Stimulated activated CD4-positive, alpha-beta T cell treated with anti-CD3 and anti-CD28 coated beads, Interleukin-1b, Interleukin-23, amount 100 ng/mL, for 1 hour (primary cell): Measurements from ENCODE around the gene IL18.
"Not testable (repeated sequence)": the region's sequence is repeated elsewhere in the genome, so short reads cannot be mapped to it uniquely, and the experiment has no call there.

Source experiments
- DNase-seq, 2 donors: peaks; one replicate each; pipeline ENCODE4 v3.0.0-alpha.2; 2020; ENCODE audit warnings: low read depth in 2 of 2

The IL18 gene

DNA sequence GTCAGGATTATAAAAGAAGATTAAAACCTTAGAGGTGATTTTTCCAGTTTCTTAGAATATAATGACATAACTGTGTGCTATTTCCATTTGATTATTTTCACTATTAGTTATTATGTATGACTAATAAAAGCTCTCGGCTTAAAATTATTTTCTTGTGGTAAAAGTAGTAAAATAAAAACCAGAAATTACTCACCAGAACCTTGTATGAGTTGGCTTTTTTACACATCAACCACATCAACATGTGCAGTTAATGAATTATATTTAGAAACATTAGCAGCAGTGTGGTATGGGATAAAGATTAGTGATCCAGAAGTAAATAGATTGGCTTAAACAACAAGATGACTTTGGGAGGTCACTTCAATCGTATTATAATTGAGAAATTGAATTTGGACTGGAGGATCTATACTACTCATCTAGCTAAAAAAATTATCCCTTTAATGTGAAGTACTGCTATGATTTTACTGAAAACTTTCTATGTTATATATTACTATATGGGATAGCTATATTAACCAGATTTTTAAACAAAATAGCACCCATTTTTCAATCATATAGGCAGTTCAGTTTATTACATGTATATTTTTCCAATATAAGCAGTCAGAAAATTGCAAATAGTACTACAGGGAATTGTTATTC lies 8.6 kb upstream of the IL18 start:
- DNase-seq: no peak

DNA sequence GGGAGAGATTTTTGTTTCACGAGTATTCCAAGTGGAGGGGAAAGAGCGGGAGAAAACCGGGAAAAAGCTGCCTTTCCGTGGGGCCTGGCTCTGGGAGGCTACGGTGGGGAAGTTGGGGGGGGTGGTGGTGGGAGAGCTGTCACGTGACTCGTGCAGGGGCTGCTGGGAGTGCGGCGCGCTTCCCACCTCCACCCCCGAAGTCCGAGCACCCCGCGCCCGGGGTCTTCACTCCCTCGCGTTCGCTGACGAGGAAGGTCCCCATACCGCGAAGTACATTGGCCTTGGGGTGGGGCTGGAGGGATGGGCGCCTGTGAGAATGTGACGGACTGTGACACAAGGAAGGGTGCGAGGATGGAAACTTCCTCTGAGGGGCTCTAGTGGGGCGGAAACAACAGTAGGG lies 3.3 kb upstream of the IL18 start, which contains the start of gene TEX12:
Gene TEX12 (plus strand): TSS at position 228 of the 400 bp plus-strand sequence. CDS start 1,897 bp downstream, outside the sequence.
- DNase-seq: no peak

- DNase-seq: no peak
Measured at GRCh38 chr11:112166562-112166961, 2.7 kb upstream of the IL18 start.

GRCh38 chr11:112165049-112165448 lies 1.2 kb upstream of the IL18 start:
- no peak for DNase-seq

DNA sequence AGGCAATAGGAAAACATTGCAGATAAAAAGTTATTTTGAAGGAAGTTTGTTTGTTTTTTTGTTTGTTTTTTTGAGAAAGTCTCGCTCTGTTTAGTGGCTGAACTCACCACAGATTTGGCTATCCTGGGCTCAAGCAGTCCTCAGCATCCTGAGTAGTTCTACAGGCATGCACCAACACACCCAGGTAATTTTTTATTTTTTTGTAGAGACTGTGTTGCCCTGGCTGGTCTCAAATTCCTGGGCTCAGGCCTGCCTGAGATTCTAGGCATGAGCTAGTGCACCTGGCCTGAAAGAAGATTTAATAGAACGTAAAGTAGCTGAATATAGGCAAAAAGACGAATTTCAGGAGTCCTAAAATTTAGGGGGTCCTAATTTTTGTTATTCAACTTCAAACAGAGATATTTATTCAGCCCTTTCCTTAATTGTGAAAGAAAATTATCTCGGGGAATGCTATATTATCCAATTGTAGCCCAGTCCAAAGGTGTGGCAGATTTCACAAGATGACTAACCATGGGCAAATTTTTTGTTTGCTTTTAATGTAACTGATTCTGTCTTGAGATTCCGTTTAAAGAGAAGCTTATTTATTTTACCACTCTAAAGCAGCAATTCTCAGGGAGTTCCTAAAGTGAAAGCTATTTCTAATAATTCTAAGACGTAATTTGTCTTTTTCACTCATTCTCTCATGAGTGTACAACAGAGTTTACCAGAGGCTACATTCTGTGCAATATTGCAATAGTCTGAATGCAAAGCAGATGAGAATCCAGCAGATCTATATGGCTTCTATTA lies 940 bp downstream of the IL18 start:
- DNase-seq: no peak

DNA sequence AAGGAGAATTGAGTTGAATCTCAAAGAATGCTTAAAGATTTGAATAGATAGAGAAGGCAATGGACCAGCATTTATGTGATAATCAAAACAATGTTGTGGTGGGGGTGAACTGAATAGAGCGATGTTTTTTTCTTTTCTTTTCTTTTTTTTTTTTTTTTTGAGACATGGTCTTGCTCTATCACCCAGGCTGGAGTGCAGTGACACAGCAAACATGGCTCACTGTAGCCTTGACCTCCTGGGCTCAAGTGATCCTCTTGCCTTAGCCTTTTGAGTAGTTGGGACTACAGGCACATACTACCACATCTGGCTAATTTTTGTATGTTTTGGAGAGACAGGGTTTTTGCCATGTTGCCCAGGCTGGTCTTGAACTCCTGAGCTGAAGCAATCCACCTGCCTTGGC lies 1.7 kb downstream of the IL18 start:
- not testable (repeated sequence) for DNase-seq

GRCh38 chr11:112161012-112161411 lies 2.9 kb downstream of the IL18 start:
- no peak for DNase-seq

DNA sequence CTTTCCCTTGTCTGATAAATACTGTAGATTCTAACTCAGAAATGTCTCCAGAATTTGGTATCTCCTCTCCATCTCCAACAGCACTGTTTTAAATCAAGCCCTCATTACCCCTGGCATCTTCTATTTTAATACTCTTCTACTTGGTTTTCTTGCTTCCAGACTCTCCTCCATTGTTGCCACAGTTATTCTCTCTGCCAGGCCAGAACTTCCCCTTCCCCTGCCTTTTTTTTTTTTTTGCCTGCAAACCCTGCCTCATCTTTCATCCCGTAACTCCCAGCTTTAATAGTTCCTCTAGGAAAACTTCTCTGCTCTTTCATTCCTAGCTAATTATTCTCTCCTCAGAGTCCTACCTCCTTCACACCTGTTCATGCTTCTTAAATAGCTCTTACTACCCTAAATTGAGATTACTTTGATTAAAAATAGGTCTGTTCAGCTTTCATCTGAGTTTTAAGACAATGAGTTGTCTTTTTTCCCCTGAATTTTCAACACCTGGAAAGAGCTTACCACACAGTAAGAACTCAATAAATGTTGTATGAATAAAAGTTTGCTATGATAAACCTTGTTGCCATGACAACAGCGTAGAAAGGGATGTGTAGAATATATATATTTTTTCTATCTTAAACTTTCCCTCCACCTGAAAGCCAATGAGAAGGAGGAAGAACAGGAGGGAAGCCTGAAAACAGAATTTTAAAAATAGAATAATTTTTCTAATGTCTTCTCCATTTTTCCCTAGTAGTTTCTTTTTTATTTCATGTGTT lies 3.6 kb downstream of the IL18 start:
- no peak for DNase-seq

- no peak for DNase-seq
Measured at GRCh38 chr11:112159098-112160065, 4.5 kb downstream of the IL18 start.

DNA sequence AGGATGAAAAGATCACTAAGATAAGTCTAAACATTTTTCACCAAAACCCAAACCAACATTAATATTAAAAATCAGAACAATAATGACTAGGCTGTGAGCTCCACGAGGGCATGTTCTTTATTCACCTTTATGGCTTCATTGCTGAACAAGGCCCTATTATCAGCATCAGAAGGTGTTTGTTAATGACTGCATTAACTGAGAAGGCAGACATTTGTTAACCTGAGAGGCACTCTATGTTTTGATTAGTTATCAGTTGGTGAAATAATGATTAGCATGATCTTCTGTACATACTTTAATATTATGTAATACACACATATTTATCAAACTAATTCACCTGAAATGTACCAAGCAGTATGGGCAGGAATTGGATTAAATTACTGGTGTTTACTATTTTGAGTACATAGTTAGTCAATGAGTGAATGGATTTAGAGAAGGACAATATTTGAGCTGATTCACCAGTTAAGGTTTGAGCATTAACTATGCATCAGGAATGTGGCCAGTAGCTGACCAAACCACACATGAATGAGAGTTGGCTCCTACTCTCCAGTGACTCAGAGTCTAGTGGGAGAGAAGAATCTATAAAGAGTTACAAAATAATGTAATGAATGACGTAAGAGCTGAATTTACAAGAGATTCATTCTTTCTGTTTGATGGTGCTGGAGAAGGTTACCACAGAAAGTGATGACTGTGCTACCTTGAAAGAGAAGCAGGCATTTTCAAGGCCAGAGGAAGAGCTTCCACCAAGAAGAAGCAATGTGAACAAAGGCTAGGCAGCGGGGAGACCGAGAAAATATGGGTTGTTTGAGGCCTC lies 6.7 kb downstream of the IL18 start:
- no peak for DNase-seq

GRCh38 chr11:112156153-112156955 lies 7.5 kb downstream of the IL18 start:
- DNase-seq: no peak

GRCh38 chr11:112150517-112150916 lies 13.4 kb downstream of the IL18 start:
- no peak for DNase-seq

DNA sequence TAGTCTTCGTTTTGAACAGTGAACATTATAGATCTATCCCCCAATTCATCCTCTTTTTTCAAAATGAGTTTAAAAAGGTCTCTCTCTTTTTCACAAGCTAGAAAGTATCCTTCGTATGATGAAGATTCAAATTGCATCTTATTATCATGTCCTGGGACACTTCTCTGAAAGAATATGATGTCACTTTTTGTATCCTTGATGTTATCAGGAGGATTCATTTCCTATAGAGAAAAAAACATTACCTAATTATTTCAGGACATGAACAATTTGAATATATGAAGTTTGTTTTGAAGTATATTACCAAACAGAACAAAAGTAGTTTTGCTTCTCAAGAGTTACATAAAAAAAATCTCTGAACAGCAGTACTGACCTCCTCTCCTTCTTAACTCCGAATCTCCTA lies 20.3 kb downstream of the IL18 start:
- no peak for DNase-seq

DNA sequence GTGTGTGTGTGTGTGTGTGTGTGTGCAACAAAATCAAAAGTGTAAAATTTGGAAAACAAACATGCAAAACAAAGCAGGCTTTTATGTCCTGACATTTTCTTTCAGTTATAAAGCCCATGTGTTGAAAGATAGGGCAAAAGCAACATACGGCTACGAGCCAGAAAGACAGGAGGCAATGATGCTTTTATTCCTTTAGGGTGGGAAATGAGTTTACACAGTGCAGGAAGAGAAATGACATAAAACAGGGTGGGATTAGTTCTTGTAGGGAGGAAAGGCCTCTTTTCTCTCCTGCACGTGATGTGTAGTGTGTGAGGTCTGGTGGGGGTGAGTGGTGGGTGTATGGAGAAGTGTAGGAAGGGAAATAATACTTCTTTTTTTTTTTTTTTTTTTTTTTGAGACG lies 29.4 kb downstream of the IL18 start:
- DNase-seq: no peak

DNA sequence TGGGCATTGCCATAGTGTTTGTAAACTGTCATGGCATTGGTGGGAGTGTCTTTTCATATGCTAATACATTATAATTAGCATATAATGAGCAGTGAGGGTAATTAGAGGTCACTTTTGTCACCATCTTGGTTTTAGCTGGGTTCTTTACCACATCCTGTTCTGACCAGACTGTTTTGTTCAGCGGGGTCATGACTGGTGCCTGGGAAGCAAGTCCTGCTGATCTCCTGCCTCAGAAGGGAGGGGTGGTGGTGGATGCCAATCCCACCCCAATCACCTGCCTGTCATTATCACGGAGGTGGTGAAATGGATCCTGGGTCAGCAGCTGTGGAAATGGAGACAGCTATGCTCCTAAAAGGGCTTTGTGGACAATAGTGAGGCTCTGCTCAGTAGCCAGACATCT lies 31.2 kb downstream of the IL18 start:
- no peak for DNase-seq

DNA sequence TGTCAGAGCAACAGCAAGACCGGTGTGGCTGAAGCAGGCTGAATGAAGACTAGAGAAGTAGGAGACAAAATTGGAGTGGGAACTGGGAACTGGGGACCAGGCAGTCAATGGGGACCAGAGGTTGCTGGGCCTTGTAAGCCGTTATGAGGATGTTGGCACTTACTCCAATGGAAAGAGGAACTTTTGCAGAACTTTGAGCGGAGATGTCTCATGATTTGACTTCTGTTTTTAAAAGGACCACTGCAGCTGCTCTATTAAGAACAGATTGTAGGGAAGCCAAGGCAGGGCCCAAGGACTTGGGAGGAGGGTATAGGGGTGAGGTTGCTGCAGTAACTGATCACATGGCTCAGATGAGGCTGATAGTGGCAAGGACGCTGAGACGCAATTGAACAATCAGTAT lies 34.2 kb downstream of the IL18 start:
- no peak for DNase-seq

GRCh38 chr11:112128483-112129121 lies 35.3 kb downstream of the IL18 start:
- no peak for DNase-seq

GRCh38 chr11:112127056-112127455 lies 36.8 kb downstream of the IL18 start:
- no peak for DNase-seq

DNA sequence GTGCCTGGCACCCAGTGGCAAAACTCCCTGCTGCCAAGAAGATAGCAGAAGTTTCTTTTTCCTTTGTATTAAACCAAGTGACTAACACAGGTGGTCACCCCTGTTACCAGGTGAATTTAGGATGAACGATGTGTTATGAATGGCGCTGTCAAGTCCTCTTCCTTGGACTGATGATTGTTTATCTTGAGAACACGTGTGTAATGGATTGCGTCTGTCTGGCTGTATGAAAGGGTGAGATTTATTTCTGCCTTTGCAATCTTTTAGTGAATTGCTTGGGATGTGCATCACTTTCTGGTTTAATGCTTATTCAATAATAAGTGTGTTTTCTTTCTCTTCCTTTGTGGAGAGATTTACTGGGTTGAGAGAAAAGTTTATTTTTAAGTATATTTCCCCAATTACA lies 40.8 kb downstream of the IL18 start:
- DNase-seq: no peak
